Activated naive CD8-positive, alpha-beta T cell treated with anti-CD3 and anti-CD28 coated beads, Interleukin-2, amount 50 U/mL, for 16 hours (primary cell): ENCODE results near the gene SGMS1.

Experiments used
- DNase-seq: peaks from one replicate; pipeline ENCODE4 v3.0.0-alpha.2; 2020; ENCODE audit warnings: low read depth, low spot score

The SGMS1 gene

DNA sequence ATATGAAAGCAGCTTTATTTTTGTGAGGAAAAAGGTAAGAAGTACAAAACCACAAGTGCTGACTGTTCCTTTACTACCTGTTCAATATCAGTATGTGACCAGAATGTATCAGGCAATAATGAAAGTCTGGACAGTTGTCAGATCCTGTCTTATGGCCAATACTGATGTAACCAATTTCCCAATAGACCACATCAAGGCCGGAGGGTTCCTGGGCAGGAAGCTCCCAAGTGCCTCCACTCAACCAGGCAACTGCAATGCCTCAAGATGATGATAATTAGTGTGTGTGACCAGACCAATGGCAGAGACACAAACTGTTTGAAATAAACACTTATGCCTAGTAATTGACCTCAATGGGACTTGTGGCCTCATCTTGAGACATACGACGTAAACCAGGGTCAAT is 223.1 kb downstream of the SGMS1 start:
- DNase-seq: no peak

DNA sequence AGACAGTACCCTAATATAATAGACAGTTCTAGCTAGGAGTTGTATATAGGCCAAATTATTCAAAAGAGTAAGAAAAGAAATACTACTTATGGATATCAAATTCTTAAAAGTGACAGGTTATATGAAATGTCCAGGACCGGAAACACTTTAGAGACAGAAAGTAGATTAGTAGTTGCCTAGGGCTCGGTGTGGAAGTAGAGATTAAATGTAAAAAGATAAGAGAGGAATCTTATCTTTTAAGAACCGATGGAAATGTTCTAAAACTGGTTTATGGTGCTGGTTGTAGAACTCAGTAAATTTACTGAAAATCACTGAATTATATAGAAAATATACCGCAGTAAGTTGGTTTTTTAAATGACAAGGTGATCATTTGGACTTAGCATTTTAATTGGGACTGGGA is 224.9 kb downstream of the SGMS1 start:
- no peak for DNase-seq

DNA sequence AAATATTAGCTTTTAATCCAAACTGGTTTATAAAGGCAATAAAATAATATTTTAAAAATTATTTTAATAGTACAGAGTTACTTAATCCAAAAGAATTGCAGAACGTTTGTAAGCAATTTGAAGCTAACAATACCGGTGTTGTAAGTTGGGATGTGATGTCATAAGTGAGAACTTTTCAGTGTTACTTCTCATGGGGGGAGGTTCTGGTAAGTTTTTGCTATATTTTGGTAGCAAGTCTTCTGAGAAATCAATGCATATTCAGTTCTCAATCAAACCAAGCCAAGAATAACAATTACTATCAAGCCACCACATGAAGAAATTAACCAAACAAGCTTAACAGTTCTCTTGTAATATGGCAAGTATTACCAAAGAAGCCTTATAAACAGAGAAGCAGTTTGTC is 225.4 kb downstream of the SGMS1 start:
- no peak for DNase-seq

DNA sequence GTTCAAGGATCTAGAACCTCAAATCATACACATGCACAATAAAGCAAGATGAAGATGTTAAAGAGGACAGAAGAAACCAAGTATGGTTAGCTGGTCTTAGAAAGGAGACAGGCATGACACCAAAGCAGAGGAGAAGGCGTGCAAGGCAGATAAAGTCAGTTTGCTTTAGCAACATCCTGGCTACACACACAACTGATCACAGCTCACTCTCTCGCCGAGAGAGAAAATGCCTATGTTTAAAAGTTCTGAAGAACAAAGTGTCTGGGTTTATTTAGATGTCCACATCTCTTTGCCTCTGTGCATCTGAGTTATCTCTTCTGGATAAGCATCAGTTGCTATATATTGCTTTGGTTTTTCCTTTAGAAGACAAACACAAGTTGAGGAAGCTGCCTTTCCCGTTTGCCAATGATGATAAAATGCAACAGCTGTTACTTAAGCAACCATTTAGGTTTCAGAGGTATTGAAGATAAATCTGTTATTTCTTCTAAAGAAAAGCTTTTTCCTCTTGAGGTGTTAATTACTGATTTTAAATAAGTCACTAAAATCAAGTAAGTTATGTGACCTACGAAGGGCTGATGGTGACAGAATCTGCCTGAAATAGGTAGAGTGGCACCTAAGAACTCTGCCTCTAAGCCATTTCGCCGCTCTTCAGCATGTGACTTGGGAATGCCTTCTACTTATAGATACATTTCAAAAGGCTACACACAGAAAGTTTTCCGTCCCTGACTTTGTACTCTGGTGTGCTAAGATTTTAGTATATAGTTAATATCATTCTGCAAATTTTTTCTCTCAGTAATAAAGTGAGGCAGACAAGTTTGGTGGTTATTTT is 226.2 kb downstream of the SGMS1 start:
- DNase-seq: no peak

DNA sequence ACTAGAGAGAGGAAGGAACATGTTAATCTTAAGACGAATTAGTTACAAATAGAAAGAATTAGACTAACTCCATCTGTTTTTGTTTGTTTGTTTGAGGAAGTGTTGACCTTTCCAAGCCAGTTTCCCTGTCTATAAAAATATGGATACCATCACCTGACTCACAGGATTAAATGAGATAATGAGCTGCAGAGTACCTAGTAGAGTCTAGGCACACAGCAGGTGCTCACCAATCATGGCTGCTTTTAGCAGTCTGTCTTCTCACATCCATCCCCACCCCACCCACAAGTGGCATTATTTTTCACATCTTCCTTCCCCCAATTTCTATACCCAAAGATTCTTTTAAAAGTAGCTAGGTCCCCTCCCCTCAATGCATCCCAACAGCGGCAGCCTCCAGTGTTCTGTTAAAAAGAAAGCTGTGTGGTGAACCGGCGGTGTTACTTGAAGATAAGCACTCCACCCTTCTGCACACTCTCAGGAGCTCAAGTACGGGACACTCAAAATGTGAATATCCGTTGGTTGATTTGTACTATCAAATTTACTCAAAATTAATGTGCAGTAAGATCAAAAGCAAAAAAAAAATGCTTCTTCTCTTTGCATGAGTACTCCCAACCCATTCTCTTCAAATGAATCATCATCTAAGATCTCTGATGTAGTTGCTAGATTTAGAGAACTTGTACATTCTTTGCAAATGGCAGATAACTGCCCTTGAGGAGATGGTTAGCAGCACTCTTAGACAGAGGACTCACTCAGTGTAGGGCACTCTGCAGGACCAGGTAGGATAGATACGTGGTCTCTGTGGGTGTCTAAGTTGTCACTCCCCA is 227.1 kb downstream of the SGMS1 start:
- no peak for DNase-seq

DNA sequence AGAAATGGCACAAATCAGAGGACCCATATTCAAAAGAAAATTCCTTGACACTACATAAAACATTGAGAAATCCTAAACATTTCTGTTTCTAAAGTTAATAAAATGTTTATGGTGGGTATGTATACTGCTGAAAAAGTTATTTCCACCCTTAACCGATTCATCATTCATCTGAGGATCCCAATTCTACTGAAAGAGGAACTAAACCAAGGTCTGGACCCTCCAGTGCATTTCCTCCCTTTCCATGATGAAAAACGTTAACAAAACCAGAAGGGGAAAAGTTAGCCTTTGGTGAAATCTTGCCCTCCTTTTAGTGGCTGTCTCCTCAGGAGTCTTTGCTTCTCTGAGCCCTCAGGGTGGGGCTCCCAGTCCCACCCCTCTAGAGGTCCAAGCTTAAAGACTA is 227.9 kb downstream of the SGMS1 start:
- no peak for DNase-seq

DNA sequence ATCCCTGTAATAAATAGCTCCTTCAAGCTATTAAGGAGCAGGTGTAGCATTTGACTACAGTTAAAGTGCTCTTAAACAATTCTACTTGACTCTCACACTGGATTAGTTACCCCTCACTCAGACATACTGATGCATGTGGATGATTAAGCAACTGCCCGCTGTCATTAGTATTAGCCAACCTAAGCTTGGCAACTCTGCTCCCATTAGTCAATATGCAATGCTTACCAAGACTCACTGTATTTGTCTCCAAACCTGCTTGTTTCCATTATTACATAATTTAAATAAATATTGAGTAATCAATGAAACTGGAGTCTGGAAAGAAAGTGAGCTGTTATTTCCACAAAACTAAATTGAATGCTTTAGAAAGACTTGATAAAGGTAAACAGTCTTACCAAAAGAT is 228.5 kb downstream of the SGMS1 start:
- no peak for DNase-seq

DNA sequence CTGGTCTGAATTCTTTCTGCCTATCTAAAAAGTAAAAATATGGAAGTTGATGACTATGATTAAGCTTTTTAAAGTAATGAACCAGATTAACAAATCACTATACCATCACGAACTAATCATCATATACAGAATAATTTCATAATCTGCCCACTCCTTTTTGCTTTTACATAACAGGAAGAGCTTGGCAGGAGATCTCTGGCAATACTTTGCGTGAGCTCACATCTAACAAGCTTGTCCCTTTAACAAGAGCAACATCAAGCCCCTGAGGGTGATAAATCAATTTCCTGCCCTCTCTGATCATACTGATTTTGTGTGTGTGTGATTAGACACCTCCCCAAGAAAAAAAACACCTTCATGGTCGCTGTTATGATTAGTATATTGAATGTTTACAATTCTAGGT is 228.9 kb downstream of the SGMS1 start:
- no peak for DNase-seq

DNA sequence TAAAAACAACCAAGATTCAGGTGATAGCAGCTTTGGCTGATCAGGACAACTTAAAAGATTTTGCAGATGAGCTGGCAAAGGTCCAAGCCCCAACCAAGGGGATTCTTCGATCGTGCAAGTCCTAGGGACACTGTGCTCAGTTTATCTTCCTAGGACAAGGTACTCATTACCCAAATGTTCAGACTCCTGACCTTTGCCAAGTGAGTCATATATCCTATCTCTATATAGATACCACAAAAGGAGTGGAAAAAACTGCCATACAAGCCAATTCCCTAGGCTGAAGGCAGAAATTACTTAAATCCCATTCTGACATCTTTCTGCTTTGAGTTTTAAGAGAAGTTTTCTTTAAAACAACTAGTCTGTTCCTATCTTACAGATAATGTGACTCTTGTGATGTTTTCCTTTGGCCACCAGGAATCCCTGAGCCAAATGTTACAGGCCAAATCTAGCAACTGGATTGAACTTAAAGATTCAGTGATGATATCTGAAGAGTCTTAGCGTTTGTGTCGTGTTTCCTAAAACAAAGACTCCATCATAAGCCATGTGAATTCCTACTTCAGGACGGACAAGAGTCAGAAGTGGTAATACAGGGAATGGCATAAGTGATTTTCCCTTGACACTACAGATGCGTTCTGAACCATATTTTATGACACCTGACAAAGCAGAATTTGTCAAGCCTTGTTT is 229.8 kb downstream of the SGMS1 start:
- no peak for DNase-seq

DNA sequence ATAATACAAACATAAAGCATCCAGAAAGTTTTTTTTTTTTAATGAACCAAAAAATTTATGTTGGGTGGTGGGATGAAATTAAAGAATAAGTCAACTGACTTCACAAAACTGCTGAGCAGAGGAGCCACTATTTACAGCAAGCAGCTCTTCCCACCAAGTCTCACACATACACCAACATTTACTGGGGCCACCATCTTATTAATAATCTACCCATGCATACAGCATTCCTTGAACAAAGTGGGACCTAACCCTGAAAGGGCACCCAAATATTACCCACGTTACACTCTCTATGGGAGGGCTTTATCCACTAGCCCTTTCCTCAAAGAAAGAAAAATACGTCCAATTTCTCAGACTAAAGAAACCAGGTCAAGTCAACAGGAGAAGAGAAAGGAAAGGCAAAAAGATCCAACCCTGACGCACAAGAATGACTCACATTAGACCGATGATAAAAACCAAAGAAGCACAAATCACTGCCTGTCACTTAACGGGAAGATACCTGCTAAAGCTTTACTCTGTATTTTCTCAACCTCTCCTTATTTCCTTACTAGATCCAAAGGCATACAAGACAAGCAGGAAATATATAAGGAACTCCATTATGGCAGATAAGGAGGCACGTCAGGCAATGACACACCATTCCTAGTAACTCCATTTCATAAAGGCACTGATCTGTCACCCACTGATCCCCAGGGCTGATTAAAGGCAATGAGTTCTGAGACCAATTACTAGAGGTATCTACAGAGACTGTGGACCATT is 230.6 kb downstream of the SGMS1 start:
- DNase-seq: no peak

DNA sequence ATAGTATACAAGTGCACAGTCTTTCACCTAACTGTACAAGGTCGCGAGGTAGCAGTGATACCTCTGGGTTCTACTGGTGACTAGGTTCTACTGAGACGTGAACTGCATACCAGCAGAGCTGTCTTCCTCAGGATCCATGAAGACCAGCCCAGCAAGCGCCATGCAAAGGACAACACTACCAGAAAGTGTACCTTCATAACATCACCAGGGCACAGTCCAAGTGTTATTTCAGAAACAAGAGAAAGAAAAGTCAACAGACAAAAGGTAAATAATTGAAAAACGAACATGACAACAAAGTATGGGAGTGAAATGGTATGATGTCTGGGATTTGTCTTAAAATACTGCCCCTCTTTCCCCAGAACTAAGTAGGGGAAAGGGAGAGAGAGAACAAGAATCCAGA is 231.3 kb downstream of the SGMS1 start:
- DNase-seq: no peak

DNA sequence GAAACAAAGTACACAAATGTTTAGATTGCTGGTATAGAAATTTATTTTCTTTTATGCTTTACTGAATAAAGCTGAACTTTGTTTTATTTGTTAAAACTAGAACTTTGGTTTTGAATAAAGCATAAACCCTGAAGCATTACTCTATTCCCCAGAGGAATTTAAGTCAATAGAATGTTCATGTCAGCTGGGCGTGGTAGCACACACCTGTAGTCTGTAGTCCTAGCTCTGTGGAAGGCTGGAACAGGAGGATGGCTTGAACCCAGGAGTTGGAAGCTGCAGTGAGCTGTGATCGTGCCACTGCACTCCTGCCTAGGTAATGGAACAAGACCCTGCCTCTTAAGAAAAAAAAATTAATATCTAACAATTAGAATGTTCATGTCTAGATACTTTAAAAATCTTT is 233.5 kb downstream of the SGMS1 start:
- DNase-seq: no peak

DNA sequence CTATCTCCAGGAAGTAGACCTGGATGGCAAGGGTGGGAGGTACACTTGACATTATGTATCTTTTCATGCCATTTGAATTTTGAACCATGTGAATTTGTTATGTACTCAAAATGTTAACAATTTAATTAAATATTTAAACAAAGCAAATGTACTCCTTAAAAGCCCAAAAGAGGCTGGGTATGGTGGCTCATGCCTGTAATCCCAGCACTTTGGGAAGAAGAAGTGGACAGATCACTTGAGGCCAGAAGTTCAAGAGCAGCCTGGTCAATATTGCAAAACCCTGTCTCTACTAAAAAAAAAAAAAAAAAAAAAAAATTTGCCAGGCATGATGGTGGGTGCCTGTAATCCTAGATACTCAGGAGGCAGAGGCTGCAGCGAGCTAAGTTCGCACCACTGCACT is 235.6 kb downstream of the SGMS1 start:
- no peak for DNase-seq

DNA sequence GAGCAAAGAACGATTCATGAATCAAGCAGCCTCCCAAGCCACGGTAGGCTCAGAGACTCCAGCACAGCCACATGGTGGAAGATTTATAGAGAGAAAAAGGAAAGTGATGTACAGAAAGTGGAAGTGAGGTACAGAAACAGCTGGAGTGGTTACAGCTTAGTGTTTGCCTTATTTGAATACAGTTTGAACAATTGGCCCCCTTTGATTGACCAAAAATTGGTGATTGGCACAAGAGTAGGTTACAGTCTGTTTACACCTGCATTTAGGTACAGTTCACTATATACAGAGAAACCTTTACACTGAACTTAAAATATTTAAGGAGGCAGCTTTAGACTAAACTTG is 236.1 kb downstream of the SGMS1 start:
- DNase-seq: no peak

DNA sequence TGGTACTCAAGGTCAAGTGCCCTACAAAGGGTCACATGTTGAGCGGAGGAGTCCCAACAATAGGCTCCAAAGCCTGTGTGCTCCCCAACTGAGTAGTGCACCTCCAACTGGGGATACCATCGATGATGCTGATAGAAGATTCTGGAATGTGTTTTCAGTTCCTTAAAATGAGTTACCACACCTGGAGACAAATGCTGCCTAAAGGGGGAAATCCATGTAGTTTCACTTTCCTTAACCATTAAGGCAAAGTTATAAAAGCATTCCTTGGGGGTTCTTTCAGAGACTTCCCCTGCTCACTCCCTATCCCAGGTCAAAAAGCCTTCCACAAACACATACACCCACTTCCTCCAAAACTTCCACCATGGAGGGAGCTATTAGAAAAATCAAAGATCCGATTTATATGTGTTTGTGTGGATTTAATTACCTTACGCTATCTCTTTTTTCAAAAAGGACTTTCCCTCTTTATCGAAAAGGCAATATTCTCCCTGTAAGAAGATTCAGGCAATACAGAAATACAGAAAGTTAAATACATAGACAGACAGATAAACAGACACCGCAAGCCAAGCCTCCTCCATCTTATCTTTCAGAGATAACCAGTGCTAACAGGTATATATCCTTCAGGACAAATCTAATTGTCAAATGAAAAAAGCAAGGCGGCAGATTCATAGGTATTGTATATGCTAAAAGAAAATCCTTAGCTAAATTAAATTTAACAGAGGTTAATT is 236.6 kb downstream of the SGMS1 start:
- DNase-seq: no peak

DNA sequence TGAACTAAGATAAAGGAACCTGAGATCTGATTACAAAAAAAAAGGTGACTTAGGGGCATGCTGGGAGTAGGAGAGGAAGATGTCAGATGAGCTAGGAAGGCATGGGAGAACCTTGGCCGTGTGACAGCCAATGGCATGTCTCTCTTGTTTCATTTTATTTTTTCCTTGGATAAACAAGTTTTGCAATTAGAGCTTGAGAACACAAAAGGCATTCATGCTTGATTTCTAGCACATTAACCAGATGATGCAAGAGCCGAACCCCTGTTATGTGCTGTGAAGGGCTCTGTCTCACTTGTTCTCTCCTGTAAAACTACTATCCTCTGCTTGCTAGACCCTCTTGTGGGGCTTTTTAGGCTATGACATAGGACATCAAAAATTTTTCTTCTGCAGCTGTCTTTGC is 238.1 kb downstream of the SGMS1 start:
- no peak for DNase-seq

DNA sequence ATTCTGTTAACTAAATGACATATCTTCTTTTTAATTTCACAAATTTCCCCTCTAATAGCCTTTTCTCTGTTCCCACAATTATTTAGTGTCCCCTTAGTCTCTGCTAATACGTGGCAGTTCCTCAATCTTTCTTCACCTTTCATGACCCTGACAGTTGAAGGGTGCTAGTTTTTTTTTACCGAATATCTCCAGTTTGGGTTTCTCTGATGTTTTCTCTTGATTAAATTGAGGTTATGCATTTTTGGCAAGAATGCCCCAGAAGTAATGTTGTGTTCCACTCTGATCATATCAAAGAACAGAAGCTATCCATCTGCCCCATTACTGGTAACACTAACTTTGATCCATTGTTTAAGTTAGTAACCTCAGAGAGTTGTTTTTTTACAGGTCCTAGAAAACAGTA is 238.9 kb downstream of the SGMS1 start:
- DNase-seq: no peak

DNA sequence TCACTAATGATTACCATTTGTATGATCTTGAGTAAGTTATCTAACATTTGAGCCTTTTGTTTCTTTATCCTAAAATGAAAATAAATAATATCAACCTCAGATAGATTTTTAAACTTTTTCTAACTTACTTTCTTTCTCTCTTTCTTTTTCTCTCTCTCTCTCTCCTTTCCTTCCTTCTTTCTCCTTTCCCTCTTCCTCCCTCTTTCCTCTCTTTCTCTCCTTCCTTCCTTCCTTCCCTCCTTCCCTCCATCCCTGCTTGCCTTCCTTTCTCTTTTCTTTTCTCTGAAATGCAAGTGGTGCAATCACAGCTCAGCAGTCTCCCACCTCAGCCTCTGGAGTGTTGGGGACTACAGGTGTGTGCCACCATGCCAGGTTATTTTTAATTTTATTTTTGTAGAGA is 239.5 kb downstream of the SGMS1 start:
- DNase-seq: no peak

DNA sequence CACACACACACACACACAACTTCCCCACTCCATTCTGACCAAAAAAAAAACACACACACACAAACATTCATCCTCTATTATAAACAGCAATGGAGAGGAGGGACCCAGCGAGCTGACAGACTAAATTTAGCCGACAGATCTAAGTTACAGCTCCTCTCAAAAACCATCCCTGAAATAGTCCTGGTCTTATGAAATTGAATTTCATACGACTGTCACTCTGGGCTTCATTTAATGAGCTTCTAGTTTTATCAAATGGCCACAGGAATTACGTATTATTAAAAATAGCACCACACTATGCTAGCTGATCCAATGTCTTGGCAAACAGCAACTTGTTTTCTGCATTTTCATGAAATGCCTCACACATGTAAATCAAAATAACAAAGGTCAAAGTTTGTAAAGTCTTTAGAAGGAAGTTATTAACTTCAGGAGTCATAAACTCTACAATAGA is 241.2 kb downstream of the SGMS1 start:
- DNase-seq: no peak

DNA sequence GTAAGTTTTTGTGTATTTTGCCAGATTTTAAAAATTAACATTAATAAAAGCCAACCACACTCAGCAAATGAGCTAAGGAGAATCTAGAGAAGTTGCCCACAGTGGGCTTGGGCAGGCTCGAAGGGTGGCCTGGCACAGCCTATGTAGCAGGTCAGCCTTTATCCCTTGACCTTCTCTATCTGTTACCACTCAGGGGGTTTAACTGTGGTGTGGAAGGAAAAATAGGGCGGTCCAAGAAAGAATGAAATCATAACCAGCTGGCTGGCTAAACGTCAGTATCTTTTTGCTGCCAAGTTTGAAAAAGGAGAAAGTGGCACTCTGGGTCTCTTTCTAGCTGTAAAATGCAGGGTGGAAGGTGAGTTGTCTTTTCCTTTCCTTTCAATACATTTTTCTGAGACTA is 242.1 kb downstream of the SGMS1 start:
- DNase-seq: no peak

DNA sequence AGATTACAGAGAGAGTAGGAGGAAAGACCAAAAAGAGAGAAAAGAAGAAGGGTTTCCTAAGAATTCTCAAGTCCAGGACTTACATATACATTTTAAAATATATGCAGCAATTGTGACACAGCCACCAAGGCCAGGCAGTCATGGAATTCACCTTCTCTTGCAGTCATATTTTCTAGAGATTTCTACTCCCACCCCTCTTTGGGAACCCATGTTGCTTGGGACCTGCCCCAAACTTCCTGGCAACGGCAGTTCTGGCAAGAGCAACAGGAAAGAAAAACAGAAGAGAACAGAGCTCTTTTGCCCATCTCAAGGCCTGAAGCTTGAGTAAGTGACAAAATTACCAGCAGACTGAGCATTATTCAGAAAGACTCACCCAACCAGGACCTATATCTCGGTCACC is 244.1 kb downstream of the SGMS1 start:
- DNase-seq: no peak
